ENCODE data around the gene CRYBA1.
"Not testable (repeated sequence)": the region's sequence is repeated elsewhere in the genome, so short reads cannot be mapped to it uniquely, and the experiment has no call there.

CRYBA1 gene

GRCh38 chr17:29246628-29247027 is at the start of gene CRYBA1:
Gene CRYBA1 (plus strand): TSS chr17:29246859. CDS start chr17:29246864, 5 bp downstream.
- DNase-seq = peak in 1 of 56 donors; percentile 4

- peak in 1 of 56 donors; percentile 17 for DNase-seq
These were observed 49.0 kb upstream of the CRYBA1 start for GRCh38 chr17:29197516-29198272.

- DNase-seq = not testable (repeated sequence)
These were observed 42.4 kb upstream of the CRYBA1 start for GRCh38 chr17:29204068-29204804.

GRCh38 chr17:29205047-29205446 is 41.6 kb upstream of the CRYBA1 start:
- peak in 1 of 56 donors; percentile 7 for DNase-seq

- DNase-seq = no peak
These were observed 38.7 kb upstream of the CRYBA1 start for GRCh38 chr17:29207975-29208374.

GRCh38 chr17:29209073-29209472 is 37.6 kb upstream of the CRYBA1 start:
- no peak for DNase-seq

GRCh38 chr17:29210879-29211278 is 35.8 kb upstream of the CRYBA1 start:
- DNase-seq = no peak

- no peak for DNase-seq
These were observed 34.5 kb upstream of the CRYBA1 start for GRCh38 chr17:29212094-29212631.

- peak in 53 of 56 donors; percentile 18 to 92 (median 66) for DNase-seq
These were observed 34.0 kb upstream of the CRYBA1 start for GRCh38 chr17:29212681-29213121.

- DNase-seq = no peak
These were observed 32.2 kb upstream of the CRYBA1 start for GRCh38 chr17:29214215-29215146.

GRCh38 chr17:29215174-29215573 is 31.5 kb upstream of the CRYBA1 start:
- DNase-seq = no peak

GRCh38 chr17:29215717-29216116 is 30.9 kb upstream of the CRYBA1 start:
- DNase-seq = no peak

GRCh38 chr17:29216181-29216580 is 30.5 kb upstream of the CRYBA1 start:
- DNase-seq = no peak

GRCh38 chr17:29216856-29217255 is 29.8 kb upstream of the CRYBA1 start:
- DNase-seq = no peak

- peak in 54 of 56 donors; percentile 24 to 92 (median 74) for DNase-seq
These were observed 27.1 kb upstream of the CRYBA1 start for GRCh38 chr17:29219378-29220047.

GRCh38 chr17:29221338-29221737 is 25.3 kb upstream of the CRYBA1 start:
- not testable (repeated sequence) for DNase-seq

- no peak for DNase-seq
These were observed 21.3 kb upstream of the CRYBA1 start for GRCh38 chr17:29225396-29225795.

- no peak for DNase-seq
These were observed 13.4 kb upstream of the CRYBA1 start for GRCh38 chr17:29233301-29233700.

- not testable (repeated sequence) for DNase-seq
These were observed 11.7 kb upstream of the CRYBA1 start for GRCh38 chr17:29234972-29235371.

- no peak for DNase-seq
These were observed 10.8 kb upstream of the CRYBA1 start for GRCh38 chr17:29235904-29236303.

Data from amygdala (tissue), 56 donors.